ENCODE measurements around the gene SLC6A6.

DNA sequence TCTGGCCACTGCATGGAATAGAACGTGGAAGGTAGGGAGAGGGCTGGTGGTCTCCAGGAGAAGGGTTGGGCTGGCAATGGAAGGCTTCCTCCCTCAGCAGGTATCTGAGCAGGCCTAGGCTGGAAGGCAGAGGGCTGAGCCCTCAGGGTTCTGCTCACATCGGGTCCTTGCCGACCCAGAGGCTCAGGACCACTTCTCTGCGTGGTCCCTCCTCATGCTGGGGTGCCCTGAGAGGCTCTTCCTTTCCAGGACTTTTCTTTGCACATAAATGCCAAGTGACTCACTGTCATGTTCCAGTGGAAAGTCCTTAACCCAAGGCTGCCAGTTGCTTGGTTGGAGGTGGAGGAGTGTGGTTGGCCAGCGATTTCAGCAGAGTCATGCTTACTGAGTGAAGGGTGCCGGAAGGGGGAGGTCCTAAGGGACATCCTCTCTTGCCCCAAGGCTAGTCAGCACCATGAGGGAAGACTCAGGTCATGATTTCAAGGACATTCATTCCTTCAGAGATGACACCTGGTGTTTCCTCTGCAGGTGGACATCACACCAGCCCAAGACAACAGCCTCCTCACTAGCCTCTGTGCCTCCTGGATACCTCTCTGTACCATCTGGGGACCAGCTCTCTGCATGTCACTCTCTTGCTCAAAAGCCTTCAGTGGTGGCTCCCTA is 8.2 kb downstream of the SLC6A6 start:
- TF ChIP-seq, protein P1, sequence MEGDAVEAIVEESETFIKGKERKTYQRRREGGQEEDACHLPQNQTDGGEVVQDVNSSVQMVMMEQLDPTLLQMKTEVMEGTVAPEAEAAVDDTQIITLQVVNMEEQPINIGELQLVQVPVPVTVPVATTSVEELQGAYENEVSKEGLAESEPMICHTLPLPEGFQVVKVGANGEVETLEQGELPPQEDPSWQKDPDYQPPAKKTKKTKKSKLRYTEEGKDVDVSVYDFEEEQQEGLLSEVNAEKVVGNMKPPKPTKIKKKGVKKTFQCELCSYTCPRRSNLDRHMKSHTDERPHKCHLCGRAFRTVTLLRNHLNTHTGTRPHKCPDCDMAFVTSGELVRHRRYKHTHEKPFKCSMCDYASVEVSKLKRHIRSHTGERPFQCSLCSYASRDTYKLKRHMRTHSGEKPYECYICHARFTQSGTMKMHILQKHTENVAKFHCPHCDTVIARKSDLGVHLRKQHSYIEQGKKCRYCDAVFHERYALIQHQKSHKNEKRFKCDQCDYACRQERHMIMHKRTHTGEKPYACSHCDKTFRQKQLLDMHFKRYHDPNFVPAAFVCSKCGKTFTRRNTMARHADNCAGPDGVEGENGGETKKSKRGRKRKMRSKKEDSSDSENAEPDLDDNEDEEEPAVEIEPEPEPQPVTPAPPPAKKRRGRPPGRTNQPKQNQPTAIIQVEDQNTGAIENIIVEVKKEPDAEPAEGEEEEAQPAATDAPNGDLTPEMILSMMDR (optimal IDR thresholded peaks at IDR 0.05 in 1 of 3, IDR thresholded peaks at IDR 0.05 in 1 of 3, conservative IDR thresholded peaks at IDR 0.05 in 1 of 3; ENCODE audit: extremely low read depth in 1 of 3, insufficient read depth in 2 of 3, low read length in 3 of 3): no peak
- TF ChIP-seq EZH2 (IDR thresholded peaks at IDR 0.05; ENCODE audit: low read length): no peak
